ENCODE data around the gene TRMT2A.

Gene TRMT2A

DNA sequence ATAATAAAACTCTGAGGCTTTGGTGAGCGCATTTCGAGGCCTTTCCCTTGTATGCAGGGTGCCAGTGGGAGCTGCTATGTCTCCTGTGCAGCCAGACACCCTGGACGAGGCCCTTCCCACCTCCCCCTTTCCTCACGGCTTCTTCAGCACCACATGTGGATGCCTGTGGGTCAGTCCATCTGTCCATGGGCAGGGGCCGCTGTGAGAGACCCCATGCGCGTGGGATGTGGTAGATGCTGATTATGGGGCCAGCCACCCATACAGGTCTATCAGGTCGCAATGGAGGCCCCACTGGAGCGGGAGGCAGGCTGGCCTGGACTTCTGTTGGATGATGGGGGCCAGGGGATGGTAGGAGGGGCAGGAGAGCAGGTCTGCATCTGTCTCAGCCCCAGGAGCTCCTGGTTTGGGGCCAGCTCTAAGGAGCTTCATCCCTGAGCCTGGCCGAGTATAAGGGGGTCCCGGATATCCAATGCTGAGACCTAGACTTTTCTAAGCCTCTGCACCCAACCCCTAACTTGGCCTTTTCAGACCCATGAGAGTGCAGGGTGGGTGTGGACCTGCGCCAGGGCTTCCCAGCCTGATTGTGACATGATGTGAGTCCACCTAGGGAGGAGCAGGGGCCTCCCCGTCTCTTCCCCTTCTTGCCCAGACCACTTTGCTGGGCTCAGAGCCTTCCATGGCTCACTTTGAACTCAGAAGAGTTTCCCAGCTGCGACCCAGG lies 51.0 kb downstream of the TRMT2A start:
- Histone ChIP-seq H3K27ac (ENCODE audit: low read length) (no peak overlapping the region), H3K9ac (ENCODE audit: low read depth, low read length) (no peak overlapping the region), H3K27me3 (ENCODE audit: insufficient read depth, low read length, poor library complexity) (no peaks in the 10 kb centered on the region), H3K4me1 (ENCODE audit: insufficient read depth, low read length) (no peaks in the 10 kb centered on the region), H2AFZ (ENCODE audit: low read depth, low read length) (no peak overlapping the region), H3K79me2 (ENCODE audit: insufficient read depth, low read length) (no peaks in the 10 kb centered on the region), H3K36me3 (ENCODE audit: insufficient read depth, low read length) (peaks cover 39% of the 10 kb centered on the region), H3K4me2 (ENCODE audit: insufficient read depth, low read length) (no peak overlapping the region), H3K4me3 (ENCODE audit: low read depth in 1 of 2, low read length in 2 of 2) (no peak overlapping the region), H3K9me3 (ENCODE audit: insufficient read depth, low read length, severe bottlenecking) (no peaks in the 10 kb centered on the region), H4K20me1 (ENCODE audit: insufficient read depth, low read length) (no peaks in the 10 kb centered on the region)
- TF ChIP-seq, protein P1, sequence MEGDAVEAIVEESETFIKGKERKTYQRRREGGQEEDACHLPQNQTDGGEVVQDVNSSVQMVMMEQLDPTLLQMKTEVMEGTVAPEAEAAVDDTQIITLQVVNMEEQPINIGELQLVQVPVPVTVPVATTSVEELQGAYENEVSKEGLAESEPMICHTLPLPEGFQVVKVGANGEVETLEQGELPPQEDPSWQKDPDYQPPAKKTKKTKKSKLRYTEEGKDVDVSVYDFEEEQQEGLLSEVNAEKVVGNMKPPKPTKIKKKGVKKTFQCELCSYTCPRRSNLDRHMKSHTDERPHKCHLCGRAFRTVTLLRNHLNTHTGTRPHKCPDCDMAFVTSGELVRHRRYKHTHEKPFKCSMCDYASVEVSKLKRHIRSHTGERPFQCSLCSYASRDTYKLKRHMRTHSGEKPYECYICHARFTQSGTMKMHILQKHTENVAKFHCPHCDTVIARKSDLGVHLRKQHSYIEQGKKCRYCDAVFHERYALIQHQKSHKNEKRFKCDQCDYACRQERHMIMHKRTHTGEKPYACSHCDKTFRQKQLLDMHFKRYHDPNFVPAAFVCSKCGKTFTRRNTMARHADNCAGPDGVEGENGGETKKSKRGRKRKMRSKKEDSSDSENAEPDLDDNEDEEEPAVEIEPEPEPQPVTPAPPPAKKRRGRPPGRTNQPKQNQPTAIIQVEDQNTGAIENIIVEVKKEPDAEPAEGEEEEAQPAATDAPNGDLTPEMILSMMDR (IDR thresholded peaks at IDR 0.05; ENCODE audit: borderline replicate concordance, extremely low read depth, low read length, poor library complexity, severe bottlenecking) = no peak
- no peak for TF ChIP-seq EZH2 (IDR thresholded peaks at IDR 0.05; ENCODE audit: borderline replicate concordance, low read depth, low read length, severe bottlenecking)
- ATAC-seq (ENCODE audit: insufficient read depth, low read depth) (no peak), DNase-seq (no peak)

DNA sequence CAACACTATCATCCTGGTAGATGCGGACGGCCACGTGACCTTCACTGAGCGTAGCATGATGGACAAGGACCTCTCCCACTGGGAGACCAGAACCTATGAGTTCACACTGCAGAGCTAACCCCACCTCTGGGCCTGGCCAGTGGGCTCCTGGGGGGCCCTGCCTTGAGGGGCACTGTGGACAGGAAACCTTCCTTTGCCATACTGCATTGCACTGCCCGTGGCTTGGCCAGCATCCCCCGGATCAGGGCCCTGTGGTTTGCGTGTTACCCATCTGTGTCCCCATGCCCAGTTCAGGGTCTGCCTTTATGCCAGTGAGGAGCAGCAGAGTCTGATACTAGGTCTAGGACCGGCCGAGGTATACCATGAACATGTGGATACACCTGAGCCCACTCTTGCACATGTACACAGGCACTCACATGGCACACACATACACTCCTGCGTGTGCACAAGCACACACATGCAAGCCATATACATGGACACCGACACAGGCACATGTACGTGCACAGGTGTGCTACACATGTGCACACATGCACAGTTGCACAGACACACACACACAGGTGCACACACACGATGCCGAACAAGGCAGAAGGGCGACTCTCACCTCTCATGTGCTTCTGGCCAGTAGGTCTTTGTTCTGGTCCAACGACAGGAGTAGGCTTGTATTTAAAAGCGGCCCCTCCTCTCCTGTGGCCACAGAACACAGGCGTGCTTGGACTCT lies 52.3 kb downstream of the TRMT2A start:
- no peak for DNase-seq
- Histone ChIP-seq H3K4me3 (ENCODE audit: low read depth in 1 of 2, low read length in 2 of 2) (no peak overlapping the region), H2AFZ (ENCODE audit: low read depth, low read length) (no peak overlapping the region), H3K27me3 (ENCODE audit: insufficient read depth, low read length, poor library complexity) (no peaks in the 10 kb centered on the region), H3K4me2 (ENCODE audit: insufficient read depth, low read length) (no peak overlapping the region), H3K36me3 (ENCODE audit: insufficient read depth, low read length) (peaks cover 43% of the 10 kb centered on the region), H3K79me2 (ENCODE audit: insufficient read depth, low read length) (no peaks in the 10 kb centered on the region), H3K9ac (ENCODE audit: low read depth, low read length) (no peak overlapping the region), H4K20me1 (ENCODE audit: insufficient read depth, low read length) (no peaks in the 10 kb centered on the region), H3K4me1 (ENCODE audit: insufficient read depth, low read length) (no peaks in the 10 kb centered on the region), H3K27ac (ENCODE audit: low read length) (no peak overlapping the region), H3K9me3 (ENCODE audit: insufficient read depth, low read length, severe bottlenecking) (no peaks in the 10 kb centered on the region)
- TF ChIP-seq, protein P1 (IDR thresholded peaks at IDR 0.05; ENCODE audit: borderline replicate concordance, extremely low read depth, low read length, poor library complexity, severe bottlenecking) = no peak
- TF ChIP-seq EZH2 (IDR thresholded peaks at IDR 0.05; ENCODE audit: borderline replicate concordance, low read depth, low read length, severe bottlenecking) = no peak
- no peak for ATAC-seq (ENCODE audit: insufficient read depth, low read depth)

DNA sequence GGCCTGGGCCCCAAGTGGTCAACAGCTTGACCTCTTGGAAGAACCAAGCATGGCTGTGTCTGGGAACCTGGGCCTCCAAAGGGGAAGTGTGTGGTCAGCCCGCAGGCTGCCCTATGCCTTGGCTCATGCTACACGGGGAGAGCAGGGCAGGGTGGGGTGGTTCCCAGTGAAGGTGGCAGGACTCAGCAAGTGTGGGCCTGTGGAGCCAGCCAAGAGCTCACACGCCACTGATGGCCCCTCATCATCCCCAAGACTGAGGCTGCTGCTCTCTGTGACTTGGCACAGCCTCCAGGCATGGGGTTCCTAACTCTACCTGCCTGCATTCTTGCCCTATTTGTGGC lies 52.9 kb downstream of the TRMT2A start:
- TF ChIP-seq, protein P1 (IDR thresholded peaks at IDR 0.05; ENCODE audit: borderline replicate concordance, extremely low read depth, low read length, poor library complexity, severe bottlenecking) = no peak
- no peak for TF ChIP-seq EZH2 (IDR thresholded peaks at IDR 0.05; ENCODE audit: borderline replicate concordance, low read depth, low read length, severe bottlenecking)
- ATAC-seq (ENCODE audit: insufficient read depth, low read depth) = no peak
- DNase-seq = no peak
- Histone ChIP-seq H3K4me3 (ENCODE audit: low read depth in 1 of 2, low read length in 2 of 2) (no peak overlapping the region), H4K20me1 (ENCODE audit: insufficient read depth, low read length) (no peaks in the 10 kb centered on the region), H3K9ac (ENCODE audit: low read depth, low read length) (no peak overlapping the region), H3K27ac (ENCODE audit: low read length) (no peak overlapping the region), H3K9me3 (ENCODE audit: insufficient read depth, low read length, severe bottlenecking) (no peaks in the 10 kb centered on the region), H3K4me2 (ENCODE audit: insufficient read depth, low read length) (no peak overlapping the region), H3K4me1 (ENCODE audit: insufficient read depth, low read length) (no peaks in the 10 kb centered on the region), H3K36me3 (ENCODE audit: insufficient read depth, low read length) (peaks cover 43% of the 10 kb centered on the region), H2AFZ (ENCODE audit: low read depth, low read length) (no peak overlapping the region), H3K79me2 (ENCODE audit: insufficient read depth, low read length) (no peaks in the 10 kb centered on the region), H3K27me3 (ENCODE audit: insufficient read depth, low read length, poor library complexity) (no peaks in the 10 kb centered on the region)
